DND-41 (cell line): ENCODE results near the gene MVK.

Experiments used
- ATAC-seq: fragments of 200-7000 bp; cut with Tn5 transposase; 3 replicates; pipeline ENCODE4 v1.9.1; 2021; ENCODE audit warnings: low read depth; ENCODE audit not compliant: insufficient read depth
- DNase-seq: peaks from one replicate; pipeline ENCODE4 v3.0.0-alpha.2; 2020
- H2AFZ ChIP-seq: 2 replicates; pipeline ENCODE4 v1.6.0; 2012; ENCODE audit warnings: low read depth, low read length
- H3K27ac ChIP-seq: 2 replicates; pipeline ENCODE4 v1.5.1; 2012; ENCODE audit warnings: low read length, inconsistent platforms
- H3K27me3 ChIP-seq: fragments of 200-600 bp; sonication (generic); 2 replicates; pipeline ENCODE4 v1.6.0; 2012; ENCODE audit warnings: low read length, mild to moderate bottlenecking, inconsistent platforms; ENCODE audit not compliant: insufficient read depth, poor library complexity
- H3K36me3 ChIP-seq: 2 replicates; pipeline ENCODE4 v1.5.1; 2012; ENCODE audit warnings: low read length, inconsistent platforms; ENCODE audit not compliant: insufficient read depth
- H3K4me1 ChIP-seq: 2 replicates; pipeline ENCODE4 v1.5.1; 2012; ENCODE audit warnings: mild to moderate bottlenecking, low read length; ENCODE audit not compliant: insufficient read depth
- H3K4me2 ChIP-seq: 2 replicates; pipeline ENCODE4 v1.6.0; 2012; ENCODE audit warnings: mild to moderate bottlenecking, moderate library complexity, low read length, inconsistent platforms; ENCODE audit not compliant: insufficient read depth
- H3K4me3 ChIP-seq, 2 experiments: fragments of 200-600 bp in 1 of 2; shearing (Covaris generic) in 1 of 2; 2 replicates each; pipeline ENCODE4 v1.5.1; 2012 to 2016; ENCODE audit warnings: inconsistent platforms in 2 of 2, low read length in 2 of 2, mild to moderate bottlenecking in 2 of 2, low read depth in 1 of 2, moderate library complexity in 1 of 2
- H3K79me2 ChIP-seq: 2 replicates; pipeline ENCODE4 v1.6.0; 2012; ENCODE audit warnings: low read length, inconsistent platforms; ENCODE audit not compliant: insufficient read depth
- H3K9ac ChIP-seq: 2 replicates; pipeline ENCODE4 v1.6.0; 2012; ENCODE audit warnings: low read depth, mild to moderate bottlenecking, inconsistent platforms, low read length, moderate library complexity
- H3K9me3 ChIP-seq: 2 replicates; pipeline ENCODE4 v1.5.1; 2012; ENCODE audit warnings: low read length, moderate library complexity, mild to moderate bottlenecking, inconsistent platforms; ENCODE audit not compliant: insufficient read depth, severe bottlenecking
- H4K20me1 ChIP-seq: 2 replicates; pipeline ENCODE4 v1.6.0; 2012; ENCODE audit warnings: low read length; ENCODE audit not compliant: insufficient read depth
- EZH2 ChIP-seq: IDR thresholded peaks from 3 replicates; pipeline ENCODE4 v1.6.1; 2012; ENCODE audit warnings: borderline replicate concordance, low read depth, mild to moderate bottlenecking, moderate library complexity, low read length, inconsistent platforms; ENCODE audit not compliant: severe bottlenecking
- TF ChIP-seq, protein P1 (sequence below): IDR thresholded peaks from 2 replicates; pipeline ENCODE4 v1.5.1; 2012; ENCODE audit warnings: borderline replicate concordance, low read length, moderate library complexity, mild to moderate bottlenecking; ENCODE audit not compliant: poor library complexity, severe bottlenecking; ENCODE audit errors: extremely low read depth

MVK gene

DNA sequence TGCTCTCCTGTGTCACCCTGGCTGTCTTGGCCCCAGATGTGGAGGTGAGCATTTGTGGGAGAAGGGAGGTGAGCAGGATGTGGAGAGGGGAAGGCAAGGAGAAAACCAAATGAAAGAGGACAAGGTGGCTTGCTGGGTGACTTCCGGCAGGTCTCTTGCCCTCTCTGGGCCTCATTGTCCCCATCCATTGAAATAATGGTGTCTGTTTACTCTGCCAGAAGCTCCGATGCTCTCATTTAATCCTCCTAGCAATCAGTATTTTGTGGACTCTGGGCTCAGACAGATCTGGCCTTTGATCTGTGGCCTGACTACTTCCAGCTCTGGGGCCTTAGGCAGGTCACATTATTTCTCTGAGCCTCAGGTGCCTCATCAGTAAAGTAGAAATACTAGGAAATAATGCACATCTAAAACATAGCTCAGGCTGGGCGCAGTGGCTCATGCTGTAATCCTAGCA, 30.6 kb downstream of the MVK start:
- no peak overlapping the region for H3K4me3 ChIP-seq
- ATAC-seq = no peak
- H3K4me2 ChIP-seq = no peak overlapping the region
- H3K9me3 ChIP-seq = no peaks in the 10 kb centered on the region
- no peaks in the 10 kb centered on the region for H3K4me1 ChIP-seq
- no peak overlapping the region for H2AFZ ChIP-seq
- no peaks in the 10 kb centered on the region for H3K36me3 ChIP-seq
- H3K27ac ChIP-seq = no peak overlapping the region
- no peak for DNase-seq
- H3K9ac ChIP-seq = no peak overlapping the region
- no peaks in the 10 kb centered on the region for H4K20me1 ChIP-seq
- TF ChIP-seq, protein P1, sequence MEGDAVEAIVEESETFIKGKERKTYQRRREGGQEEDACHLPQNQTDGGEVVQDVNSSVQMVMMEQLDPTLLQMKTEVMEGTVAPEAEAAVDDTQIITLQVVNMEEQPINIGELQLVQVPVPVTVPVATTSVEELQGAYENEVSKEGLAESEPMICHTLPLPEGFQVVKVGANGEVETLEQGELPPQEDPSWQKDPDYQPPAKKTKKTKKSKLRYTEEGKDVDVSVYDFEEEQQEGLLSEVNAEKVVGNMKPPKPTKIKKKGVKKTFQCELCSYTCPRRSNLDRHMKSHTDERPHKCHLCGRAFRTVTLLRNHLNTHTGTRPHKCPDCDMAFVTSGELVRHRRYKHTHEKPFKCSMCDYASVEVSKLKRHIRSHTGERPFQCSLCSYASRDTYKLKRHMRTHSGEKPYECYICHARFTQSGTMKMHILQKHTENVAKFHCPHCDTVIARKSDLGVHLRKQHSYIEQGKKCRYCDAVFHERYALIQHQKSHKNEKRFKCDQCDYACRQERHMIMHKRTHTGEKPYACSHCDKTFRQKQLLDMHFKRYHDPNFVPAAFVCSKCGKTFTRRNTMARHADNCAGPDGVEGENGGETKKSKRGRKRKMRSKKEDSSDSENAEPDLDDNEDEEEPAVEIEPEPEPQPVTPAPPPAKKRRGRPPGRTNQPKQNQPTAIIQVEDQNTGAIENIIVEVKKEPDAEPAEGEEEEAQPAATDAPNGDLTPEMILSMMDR = no peak
- TF ChIP-seq EZH2 = no peak
- H3K27me3 ChIP-seq = peaks cover 1% of the 10 kb centered on the region
- no peaks in the 10 kb centered on the region for H3K79me2 ChIP-seq

DNA sequence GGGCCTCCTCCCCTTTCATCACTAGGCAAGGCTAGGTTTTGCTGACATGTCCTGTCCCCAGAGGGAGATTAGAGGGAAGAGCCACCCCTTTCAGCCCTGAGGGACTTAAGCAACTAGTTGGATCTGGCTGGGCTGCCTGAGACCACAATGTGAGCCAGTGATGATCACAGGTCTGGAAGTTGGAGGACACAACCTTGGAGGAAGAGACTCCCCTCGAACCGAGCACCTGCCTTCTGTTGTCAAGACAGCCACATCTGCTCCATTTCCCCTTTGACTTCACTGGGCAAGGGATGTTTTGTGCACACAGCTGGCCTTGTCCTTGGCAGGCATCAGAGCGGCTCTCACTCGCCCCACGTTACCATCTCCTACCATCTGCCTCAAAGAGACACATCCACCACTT, 31.4 kb downstream of the MVK start:
- no peaks in the 10 kb centered on the region for H4K20me1 ChIP-seq
- no peaks in the 10 kb centered on the region for H3K36me3 ChIP-seq
- ATAC-seq = no peak
- no peak for TF ChIP-seq EZH2
- TF ChIP-seq, protein P1 = no peak
- no peak overlapping the region for H3K4me2 ChIP-seq
- no peak for DNase-seq
- no peak overlapping the region for H3K9ac ChIP-seq
- no peak overlapping the region for H2AFZ ChIP-seq
- H3K4me3 ChIP-seq = no peak overlapping the region
- no peaks in the 10 kb centered on the region for H3K79me2 ChIP-seq
- no peak overlapping the region for H3K27ac ChIP-seq
- no peaks in the 10 kb centered on the region for H3K4me1 ChIP-seq
- no peaks in the 10 kb centered on the region for H3K9me3 ChIP-seq
- peaks cover 5% of the 10 kb centered on the region for H3K27me3 ChIP-seq

DNA sequence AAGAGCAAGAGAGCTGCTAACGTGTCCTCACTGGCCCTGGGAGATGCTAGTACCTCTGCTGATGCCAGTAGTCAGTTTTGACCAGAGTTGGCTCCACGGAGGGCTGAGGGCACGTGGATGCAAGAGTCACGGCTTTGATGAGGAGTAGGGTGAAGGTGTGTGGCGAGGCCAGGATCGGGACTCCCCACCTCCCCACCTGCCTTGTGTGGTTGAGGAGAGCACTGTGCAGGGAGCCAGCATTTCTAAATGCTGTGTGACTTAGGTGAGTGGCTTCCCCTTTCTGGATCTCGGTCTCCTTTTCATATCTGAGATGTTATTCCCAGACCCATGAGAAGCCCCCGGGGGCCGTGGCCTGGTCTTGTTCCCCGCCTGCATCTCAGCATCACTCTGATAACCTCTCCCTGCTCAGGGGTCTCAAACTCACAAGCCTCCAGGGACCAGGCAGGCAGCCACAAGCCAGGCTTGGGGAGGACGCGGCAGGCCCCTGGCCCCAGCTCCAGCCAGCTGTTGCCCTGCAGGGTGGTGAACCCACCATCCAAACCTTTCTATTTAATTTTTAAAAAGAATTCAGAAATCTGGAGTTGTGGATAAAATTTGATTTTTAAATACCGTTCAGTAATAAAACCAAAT, 32.1 kb downstream of the MVK start:
- H3K36me3 ChIP-seq = no peaks in the 10 kb centered on the region
- no peak overlapping the region for H3K9ac ChIP-seq
- no peak overlapping the region for H2AFZ ChIP-seq
- no peak for ATAC-seq
- no peaks in the 10 kb centered on the region for H4K20me1 ChIP-seq
- DNase-seq = no peak
- H3K9me3 ChIP-seq = no peaks in the 10 kb centered on the region
- no peaks in the 10 kb centered on the region for H3K4me1 ChIP-seq
- TF ChIP-seq, protein P1 = no peak
- no peak for TF ChIP-seq EZH2
- no peak overlapping the region for H3K4me3 ChIP-seq
- peaks cover 7% of the 10 kb centered on the region for H3K27me3 ChIP-seq
- no peak overlapping the region for H3K27ac ChIP-seq
- no peak overlapping the region for H3K4me2 ChIP-seq
- no peaks in the 10 kb centered on the region for H3K79me2 ChIP-seq
